GM10266 (cell line): Measurements from ENCODE around the gene ATP6V1A.

ENCODE experiments used
- DNase-seq: peaks from one replicate; pipeline ENCODE4 v3.0.0; 2012; ENCODE audit errors: extremely low spot score
- CTCF ChIP-seq: IDR thresholded peaks from 2 replicates; pipeline ENCODE4 v1.5.1; 2012; ENCODE audit warnings: mild to moderate bottlenecking, low read depth; ENCODE audit not compliant: control insufficient read depth, insufficient read depth; ENCODE audit errors: missing control alignments

ATP6V1A gene

GRCh38 chr3:113819866-113820265 lies 73.0 kb downstream of the ATP6V1A start:
- DNase-seq = no peak
- no peak for TF ChIP-seq CTCF

GRCh38 chr3:113825090-113825489 lies 78.3 kb downstream of the ATP6V1A start:
- TF ChIP-seq CTCF = peak; percentile 22
- DNase-seq = peak; percentile 61

- DNase-seq = no peak
- TF ChIP-seq CTCF = no peak
These were observed 81.8 kb downstream of the ATP6V1A start for GRCh38 chr3:113828600-113828999.

- no peak for DNase-seq
- TF ChIP-seq CTCF = no peak
These were observed 82.9 kb downstream of the ATP6V1A start for GRCh38 chr3:113829576-113830354.

- DNase-seq = no peak
- TF ChIP-seq CTCF = no peak
These were observed 84.2 kb downstream of the ATP6V1A start for GRCh38 chr3:113831103-113831355.

GRCh38 chr3:113832477-113833164 lies 85.8 kb downstream of the ATP6V1A start:
- TF ChIP-seq CTCF = no peak
- DNase-seq = no peak

GRCh38 chr3:113834983-113835382 lies 88.1 kb downstream of the ATP6V1A start:
- DNase-seq = no peak
- no peak for TF ChIP-seq CTCF
